ENCODE data around the gene TMEM214. TPM values are rescaled to one million over a fixed set of nuclear protein-coding genes. Genes with fewer than 3 reads are reported as not detected.

TMEM214 gene
- total RNA-seq, 1 experiment from 2014 or later, result 85.0 TPM

- Histone ChIP-seq H3K36me3 (ENCODE audit: control insufficient read depth, insufficient read depth, low read length) (no peaks in the 10 kb centered on the region), H3K4me3 (ENCODE audit: low read depth, low read length) (peak overlapping the region; percentile 90), H3K4me1 (no peaks in the 10 kb centered on the region), H3K9me3 (no peaks in the 10 kb centered on the region), H3K27me3 (replicated peaks; ENCODE audit: control insufficient read depth, insufficient read depth, low read length) (no peaks in the 10 kb centered on the region)
- no TSS peak for BruUV-seq (replicated peaks)
- Mint-ChIP-seq H3K36me3 (ENCODE audit: insufficient read depth, unreplicated experiment) (peaks cover 39% of the 10 kb centered on the region), H3K27ac (ENCODE audit: unreplicated experiment) (no peak overlapping the region), H3K9me3 (ENCODE audit: unreplicated experiment) (no peaks in the 10 kb centered on the region), H3K27me3 (ENCODE audit: insufficient read depth, unreplicated experiment) (peaks cover 13% of the 10 kb centered on the region), H3K4me3 (ENCODE audit: unreplicated experiment) (peak overlapping the region; percentile 95), H3K4me1 (ENCODE audit: low read depth, unreplicated experiment) (peaks cover 9% of the 10 kb centered on the region)
- POLR2A ChIA-PET, result interaction anchor here (1.0 to 1.7 kb wide), 6 partner anchors 9 to 140 kb away, joined by 3 to 27 read pairs (median 6); partner anchors contain the start of genes AGBL5, ATRAID, KHK and SLC5A6
- CTCF ChIA-PET, result interaction anchor here (1.0 to 2.4 kb wide), 4 partner anchors 9 to 21 kb away, joined by 5 to 19 read pairs (median 8); partner anchors contain the start of genes AGBL5 and KHK
- intact Hi-C loops (cut with micrococcal nuclease; ENCODE audit: unreplicated experiment), result loop anchor here (1.0 kb wide), 3 partner anchors 9 to 21 kb away; partner anchors contain the start of genes AGBL5 and KHK
- DNase-seq, result no peak
- no peak for TF ChIP-seq CTCF (IDR thresholded peaks at IDR 0.05; ENCODE audit: insufficient read depth in 1 of 2, low read depth in 1 of 2, low read length in 1 of 2, severe bottlenecking in 1 of 2, unreplicated experiment in 1 of 2)
These were observed 39.4 kb downstream of the TMEM214 start for GRCh38 chr2:27071990-27072830.

GRCh38 chr2:27072920-27073319 is 40.2 kb downstream of the TMEM214 start:
- Mint-ChIP-seq H3K36me3 (ENCODE audit: insufficient read depth, unreplicated experiment) (peaks cover 32% of the 10 kb centered on the region), H3K4me1 (ENCODE audit: low read depth, unreplicated experiment) (peaks cover 9% of the 10 kb centered on the region), H3K4me3 (ENCODE audit: unreplicated experiment) (peak overlapping the region; percentile 95), H3K9me3 (ENCODE audit: unreplicated experiment) (no peaks in the 10 kb centered on the region), H3K27ac (ENCODE audit: unreplicated experiment) (no peak overlapping the region), H3K27me3 (ENCODE audit: insufficient read depth, unreplicated experiment) (peaks cover 17% of the 10 kb centered on the region)
- no TSS peak for BruUV-seq (replicated peaks)
- CTCF ChIA-PET, result interaction anchor here (0.7 to 2.4 kb wide), 2 partner anchors 9 to 53 kb away, joined by 5 to 19 read pairs; no protein-coding TSS in a partner anchor
- Histone ChIP-seq H3K4me1 (no peaks in the 10 kb centered on the region), H3K36me3 (ENCODE audit: control insufficient read depth, insufficient read depth, low read length) (no peaks in the 10 kb centered on the region), H3K9me3 (no peaks in the 10 kb centered on the region), H3K4me3 (ENCODE audit: low read depth, low read length) (no peak overlapping the region), H3K27me3 (replicated peaks; ENCODE audit: control insufficient read depth, insufficient read depth, low read length) (no peaks in the 10 kb centered on the region)
- DNase-seq, result no peak
- POLR2A ChIA-PET, result no interaction called here
- no peak for TF ChIP-seq CTCF (IDR thresholded peaks at IDR 0.05; ENCODE audit: insufficient read depth in 1 of 2, low read depth in 1 of 2, low read length in 1 of 2, severe bottlenecking in 1 of 2, unreplicated experiment in 1 of 2)
- intact Hi-C loops (cut with micrococcal nuclease; ENCODE audit: unreplicated experiment), result no loop called here

GRCh38 chr2:27073782-27074181 is 41.0 kb downstream of the TMEM214 start:
- DNase-seq, result no peak
- no TSS peak for BruUV-seq (replicated peaks)
- intact Hi-C loops (cut with micrococcal nuclease; ENCODE audit: unreplicated experiment), result no loop called here
- Histone ChIP-seq H3K36me3 (ENCODE audit: control insufficient read depth, insufficient read depth, low read length) (no peaks in the 10 kb centered on the region), H3K4me3 (ENCODE audit: low read depth, low read length) (no peak overlapping the region), H3K9me3 (no peaks in the 10 kb centered on the region), H3K4me1 (no peaks in the 10 kb centered on the region), H3K27me3 (replicated peaks; ENCODE audit: control insufficient read depth, insufficient read depth, low read length) (no peaks in the 10 kb centered on the region)
- no peak overlapping the region for H3K27ac Mint-ChIP-seq (ENCODE audit: unreplicated experiment)
- no peaks in the 10 kb centered on the region for H3K9me3 Mint-ChIP-seq (ENCODE audit: unreplicated experiment)
- H3K36me3 Mint-ChIP-seq (ENCODE audit: insufficient read depth, unreplicated experiment), result peaks cover 24% of the 10 kb centered on the region
- H3K4me1 Mint-ChIP-seq (ENCODE audit: low read depth, unreplicated experiment), result peaks cover 9% of the 10 kb centered on the region
- H3K4me3 Mint-ChIP-seq (ENCODE audit: unreplicated experiment), result no peak overlapping the region
- POLR2A ChIA-PET, result no interaction called here
- no peak for TF ChIP-seq CTCF (IDR thresholded peaks at IDR 0.05; ENCODE audit: insufficient read depth in 1 of 2, low read depth in 1 of 2, low read length in 1 of 2, severe bottlenecking in 1 of 2, unreplicated experiment in 1 of 2)
- CTCF ChIA-PET, result interaction anchor here (0.7 kb wide), 1 partner anchor 578 kb away, joined by 5 read pairs; no protein-coding TSS in a partner anchor
- peaks cover 19% of the 10 kb centered on the region for H3K27me3 Mint-ChIP-seq (ENCODE audit: insufficient read depth, unreplicated experiment)

All from Caco-2 (cell line).